IPS DF 19.7 (cell line): ENCODE data around the gene ATRX.
"Not testable (repeated sequence)": the region's sequence is repeated elsewhere in the genome, so short reads cannot be mapped to it uniquely, and the experiment has no call there.

ENCODE experiments used
- DNase-seq: peaks from one replicate; pipeline ENCODE4 v3.0.0-alpha.2; 2013; ENCODE audit warnings: low read depth, low spot score

Gene ATRX

GRCh38 chrX:77731821-77732419, 54.1 kb downstream of the ATRX start:
- no peak for DNase-seq

GRCh38 chrX:77726095-77726494, 59.9 kb downstream of the ATRX start:
- DNase-seq: not testable (repeated sequence)

GRCh38 chrX:77723681-77724080, 62.3 kb downstream of the ATRX start:
- DNase-seq: no peak

- no peak for DNase-seq
Measured at GRCh38 chrX:77719388-77719787, 66.6 kb downstream of the ATRX start.

- no peak for DNase-seq
Measured at GRCh38 chrX:77704881-77705280, 81.1 kb downstream of the ATRX start.

GRCh38 chrX:77698242-77698641, 87.8 kb downstream of the ATRX start:
- no peak for DNase-seq

GRCh38 chrX:77694491-77694890, 91.5 kb downstream of the ATRX start:
- no peak for DNase-seq

GRCh38 chrX:77693594-77693993, 92.4 kb downstream of the ATRX start:
- no peak for DNase-seq

GRCh38 chrX:77691916-77692315, 94.1 kb downstream of the ATRX start:
- no peak for DNase-seq

- DNase-seq: no peak
Measured at GRCh38 chrX:77689376-77689775, 96.6 kb downstream of the ATRX start.

- DNase-seq: not testable (repeated sequence)
Measured at GRCh38 chrX:77685683-77686082, 100.3 kb downstream of the ATRX start.

- DNase-seq: no peak
Measured at GRCh38 chrX:77679144-77679543, 106.9 kb downstream of the ATRX start.

GRCh38 chrX:77675986-77676385, 110.0 kb downstream of the ATRX start:
- no peak for DNase-seq

- no peak for DNase-seq
Measured at GRCh38 chrX:77668391-77669237, 117.4 kb downstream of the ATRX start.

- no peak for DNase-seq
Measured at GRCh38 chrX:77658886-77659285, 127.1 kb downstream of the ATRX start.

- DNase-seq: no peak
Measured at GRCh38 chrX:77652095-77652494, 133.9 kb downstream of the ATRX start.

GRCh38 chrX:77640702-77641101, 145.3 kb downstream of the ATRX start:
- no peak for DNase-seq

GRCh38 chrX:77639820-77640219, 146.2 kb downstream of the ATRX start:
- DNase-seq: no peak

- no peak for DNase-seq
Measured at GRCh38 chrX:77638397-77638796, 147.6 kb downstream of the ATRX start.

GRCh38 chrX:77635373-77635772, 150.6 kb downstream of the ATRX start:
- DNase-seq: no peak

- no peak for DNase-seq
Measured at GRCh38 chrX:77628294-77629025, 157.6 kb downstream of the ATRX start.

- DNase-seq: no peak
Measured at GRCh38 chrX:77622672-77623071, 163.3 kb downstream of the ATRX start.

- DNase-seq: no peak
Measured at GRCh38 chrX:77622233-77622632, 163.8 kb downstream of the ATRX start.
